ENCODE data around the gene POLA2.
"Not testable (repeated sequence)": the region's sequence is repeated elsewhere in the genome, so short reads cannot be mapped to it uniquely, and the experiment has no call there.

POLA2 gene

GRCh38 chr11:65261591-65262380, at the start of gene POLA2:
POLA2 (plus strand) TSS chr11:65261962; CDS start chr11:65262293, 331 bp downstream.
- DNase-seq (ENCODE audit: low read depth, low spot score) = peak; percentile 70
- peak within 1 kb of the TSS; percentile 47 for H3K27ac ChIP-seq

- no peak for DNase-seq (ENCODE audit: low read depth, low spot score)
- no peak overlapping the region for H3K27ac ChIP-seq
Measured at GRCh38 chr11:65212226-65212801, 49.4 kb upstream of the POLA2 start.

GRCh38 chr11:65213322-65214211, 48.2 kb upstream of the POLA2 start:
- DNase-seq (ENCODE audit: low read depth, low spot score) = no peak
- no peak overlapping the region for H3K27ac ChIP-seq

- H3K27ac ChIP-seq = no peak overlapping the region
Measured at GRCh38 chr11:65214212-65214845, 47.4 kb upstream of the POLA2 start.

GRCh38 chr11:65215441-65216076, 46.2 kb upstream of the POLA2 start:
- DNase-seq (ENCODE audit: low read depth, low spot score) = no peak
- H3K27ac ChIP-seq = no peak overlapping the region

More at GRCh38 chr11:65214212-65214845, 47.4 kb upstream of the POLA2 start:
- no peak for DNase-seq (ENCODE audit: low read depth, low spot score)

GRCh38 chr11:65216830-65217229, 44.9 kb upstream of the POLA2 start:
- DNase-seq (ENCODE audit: low read depth, low spot score) = no peak
- no peak overlapping the region for H3K27ac ChIP-seq

GRCh38 chr11:65217441-65218423, 44.0 kb upstream of the POLA2 start:
- H3K27ac ChIP-seq = no peak overlapping the region

GRCh38 chr11:65218446-65218845, 43.3 kb upstream of the POLA2 start:
- no peak for DNase-seq (ENCODE audit: low read depth, low spot score)
- no peak overlapping the region for H3K27ac ChIP-seq

More at GRCh38 chr11:65217441-65218423, 44.0 kb upstream of the POLA2 start:
- DNase-seq (ENCODE audit: low read depth, low spot score) = no peak

- H3K27ac ChIP-seq = no peak overlapping the region
- no peak for DNase-seq (ENCODE audit: low read depth, low spot score)
Measured at GRCh38 chr11:65219930-65220213, 41.9 kb upstream of the POLA2 start.

- no peak for DNase-seq (ENCODE audit: low read depth, low spot score)
- H3K27ac ChIP-seq = no peak overlapping the region
Measured at GRCh38 chr11:65221026-65221425, 40.7 kb upstream of the POLA2 start.

GRCh38 chr11:65223011-65223410, 38.8 kb upstream of the POLA2 start:
- DNase-seq (ENCODE audit: low read depth, low spot score) = no peak

GRCh38 chr11:65224930-65225278, 36.9 kb upstream of the POLA2 start:
- peak; percentile 27 for DNase-seq (ENCODE audit: low read depth, low spot score)
- H3K27ac ChIP-seq = peak overlapping the region; percentile 64

More at GRCh38 chr11:65223011-65223410, 38.8 kb upstream of the POLA2 start:
- no peak overlapping the region for H3K27ac ChIP-seq

GRCh38 chr11:65225279-65226102, 36.3 kb upstream of the POLA2 start:
- peak overlapping the region; percentile 64 for H3K27ac ChIP-seq
- peak; percentile 33 for DNase-seq (ENCODE audit: low read depth, low spot score)

- no peak for DNase-seq (ENCODE audit: low read depth, low spot score)
- peak overlapping the region; percentile 64 for H3K27ac ChIP-seq
Measured at GRCh38 chr11:65226103-65226442, 35.7 kb upstream of the POLA2 start.

GRCh38 chr11:65227879-65228278, 33.9 kb upstream of the POLA2 start:
- no peak for DNase-seq (ENCODE audit: low read depth, low spot score)

GRCh38 chr11:65236194-65237059, 25.3 kb upstream of the POLA2 start:
- H3K27ac ChIP-seq = no peak overlapping the region
- DNase-seq (ENCODE audit: low read depth, low spot score) = no peak

More at GRCh38 chr11:65227879-65228278, 33.9 kb upstream of the POLA2 start:
- no peak overlapping the region for H3K27ac ChIP-seq

GRCh38 chr11:65238302-65238701, 23.5 kb upstream of the POLA2 start:
- not testable (repeated sequence) for H3K27ac ChIP-seq; DNase-seq (ENCODE audit: low read depth, low spot score)
